Activated CD4-positive, CD25-positive, alpha-beta regulatory T cell treated with anti-CD3 and anti-CD28 coated beads, Interleukin-2, amount 50 U/mL, for 16 hours (primary cell): ENCODE data around the gene CSF1R.

ENCODE experiments used
- DNase-seq: peaks from one replicate; pipeline ENCODE4 v3.0.0-alpha.2; 2020; ENCODE audit warnings: low read depth, low spot score

The CSF1R gene

GRCh38 chr5:150085950-150086715 is at the start of gene CSF1R:
Gene CSF1R (minus strand): TSS chr5:150086554. CDS start chr5:150086427, 127 bp downstream.
- no peak for DNase-seq

GRCh38 chr5:150135557-150136304 is 49.4 kb upstream of the CSF1R start:
- no peak for DNase-seq

GRCh38 chr5:150134198-150134588 is 47.8 kb upstream of the CSF1R start:
- DNase-seq: no peak

- DNase-seq: no peak
These were observed 47.3 kb upstream of the CSF1R start for GRCh38 chr5:150133581-150134197.

GRCh38 chr5:150132740-150133139 is 46.4 kb upstream of the CSF1R start:
- no peak for DNase-seq

GRCh38 chr5:150131978-150132694 is 45.8 kb upstream of the CSF1R start:
- no peak for DNase-seq

- DNase-seq: no peak
These were observed 45.1 kb upstream of the CSF1R start for GRCh38 chr5:150131461-150131860.

GRCh38 chr5:150130493-150130922 is 44.2 kb upstream of the CSF1R start:
- DNase-seq: no peak

- no peak for DNase-seq
These were observed 43.6 kb upstream of the CSF1R start for GRCh38 chr5:150129813-150130492.

- no peak for DNase-seq
These were observed 43.1 kb upstream of the CSF1R start for GRCh38 chr5:150129454-150129812.

- DNase-seq: no peak
These were observed 40.5 kb upstream of the CSF1R start for GRCh38 chr5:150126921-150127265.

GRCh38 chr5:150126199-150126920 is 40.0 kb upstream of the CSF1R start:
- DNase-seq: no peak

GRCh38 chr5:150125334-150125733 is 39.0 kb upstream of the CSF1R start:
- no peak for DNase-seq

GRCh38 chr5:150124596-150124995 is 38.2 kb upstream of the CSF1R start:
- DNase-seq: no peak

GRCh38 chr5:150124111-150124557 is 37.8 kb upstream of the CSF1R start:
- DNase-seq: no peak

GRCh38 chr5:150123542-150123941 is 37.2 kb upstream of the CSF1R start:
- no peak for DNase-seq

- no peak for DNase-seq
These were observed 36.5 kb upstream of the CSF1R start for GRCh38 chr5:150122536-150123481.

- DNase-seq: no peak
These were observed 35.8 kb upstream of the CSF1R start for GRCh38 chr5:150122158-150122510.

GRCh38 chr5:150121448-150122157 is 35.2 kb upstream of the CSF1R start:
- DNase-seq: no peak
